HG02938 (cell line): ENCODE data around the gene TULP4.
"Not testable (repeated sequence)": the region's sequence is repeated elsewhere in the genome, so short reads cannot be mapped to it uniquely, and the experiment has no call there.

Source experiments
- ATAC-seq: cut with Tn5 transposase; IDR thresholded peaks from one replicate; pipeline ENCODE4 v1.9.1; 2021; ENCODE audit warnings: mild to moderate bottlenecking, moderate library complexity; ENCODE audit not compliant: unreplicated experiment

Gene TULP4

GRCh38 chr6:158293122-158293521, 19.1 kb upstream of the TULP4 start:
- ATAC-seq = no peak

GRCh38 chr6:158295976-158296853, 16.1 kb upstream of the TULP4 start:
- ATAC-seq = not testable (repeated sequence)

GRCh38 chr6:158296854-158297324, 15.4 kb upstream of the TULP4 start:
- ATAC-seq = not testable (repeated sequence)

- not testable (repeated sequence) for ATAC-seq
Observed at GRCh38 chr6:158297657-158298056, 14.6 kb upstream of the TULP4 start.

- ATAC-seq = not testable (repeated sequence)
Observed at GRCh38 chr6:158300306-158301143, 11.7 kb upstream of the TULP4 start.

- ATAC-seq = not testable (repeated sequence)
Observed at GRCh38 chr6:158301561-158301960, 10.7 kb upstream of the TULP4 start.

- not testable (repeated sequence) for ATAC-seq
Observed at GRCh38 chr6:158302195-158302796, 10.0 kb upstream of the TULP4 start.

GRCh38 chr6:158303210-158303731, 9.0 kb upstream of the TULP4 start:
- no peak for ATAC-seq

- no peak for ATAC-seq
Observed at GRCh38 chr6:158304254-158304653, 8.0 kb upstream of the TULP4 start.

GRCh38 chr6:158309814-158310213, 2.5 kb upstream of the TULP4 start:
- ATAC-seq = no peak

- no peak for ATAC-seq
Observed at GRCh38 chr6:158311193-158311592, 1.1 kb upstream of the TULP4 start.

GRCh38 chr6:158311626-158312025, 639 bp upstream of the TULP4 start:
- ATAC-seq = no peak

GRCh38 chr6:158312672-158313397, 570 bp downstream of the TULP4 start:
- ATAC-seq = no peak

- peak; percentile 71 for ATAC-seq
Observed at GRCh38 chr6:158313989-158314388, 1.7 kb downstream of the TULP4 start.

GRCh38 chr6:158314737-158315136, 2.5 kb downstream of the TULP4 start:
- no peak for ATAC-seq

- ATAC-seq = no peak
Observed at GRCh38 chr6:158316022-158316421, 3.8 kb downstream of the TULP4 start.

- no peak for ATAC-seq
Observed at GRCh38 chr6:158321960-158322359, 9.7 kb downstream of the TULP4 start.

GRCh38 chr6:158322400-158322723, 10.1 kb downstream of the TULP4 start:
- no peak for ATAC-seq

- ATAC-seq = peak; percentile 85
Observed at GRCh38 chr6:158322724-158323560, 10.7 kb downstream of the TULP4 start.

- ATAC-seq = peak; percentile 45
Observed at GRCh38 chr6:158323561-158323958, 11.3 kb downstream of the TULP4 start.
